Stimulated activated CD4-positive, alpha-beta T cell treated with anti-CD3 and anti-CD28 coated beads, TNF-alpha, amount 100 ng/mL, for 48 hours (primary cell): ENCODE results near the gene SEMA3G.

Experiments used
- DNase-seq, 3 donors: peaks; one replicate each; pipeline ENCODE4 v3.0.0-alpha.2; 2020; ENCODE audit warnings: low read depth in 3 of 3

SEMA3G gene

GRCh38 chr3:52444860-52445793, at the start of gene SEMA3G:
TSS of gene SEMA3G (minus strand) at chr3:52445103. CDS start at chr3:52445027, 76 bp downstream.
- DNase-seq: peak; percentile 52 to 76 (median 68)

GRCh38 chr3:52494445-52494844, 49.5 kb upstream of the SEMA3G start:
- no peak for DNase-seq

GRCh38 chr3:52493232-52494017, 48.5 kb upstream of the SEMA3G start:
- no peak for DNase-seq

GRCh38 chr3:52492059-52492458, 47.2 kb upstream of the SEMA3G start:
- no peak for DNase-seq

- DNase-seq: no peak
Observed at GRCh38 chr3:52490939-52491526, 46.1 kb upstream of the SEMA3G start.

- no peak for DNase-seq
Observed at GRCh38 chr3:52490035-52490938, 45.4 kb upstream of the SEMA3G start.

- DNase-seq: no peak
Observed at GRCh38 chr3:52489453-52489852, 44.5 kb upstream of the SEMA3G start.

GRCh38 chr3:52488746-52489145, 43.8 kb upstream of the SEMA3G start:
- no peak for DNase-seq

- DNase-seq: no peak
Observed at GRCh38 chr3:52487788-52488691, 43.1 kb upstream of the SEMA3G start.

GRCh38 chr3:52487050-52487787, 42.3 kb upstream of the SEMA3G start:
- DNase-seq: no peak

- no peak for DNase-seq
Observed at GRCh38 chr3:52484680-52485461, 40.0 kb upstream of the SEMA3G start.

- DNase-seq: no peak
Observed at GRCh38 chr3:52483577-52484381, 38.9 kb upstream of the SEMA3G start.

- no peak for DNase-seq
Observed at GRCh38 chr3:52483081-52483480, 38.2 kb upstream of the SEMA3G start.

- no peak for DNase-seq
Observed at GRCh38 chr3:52481819-52482521, 37.1 kb upstream of the SEMA3G start.

- no peak for DNase-seq
Observed at GRCh38 chr3:52480768-52481715, 36.1 kb upstream of the SEMA3G start.
